GM10266 (cell line): ENCODE data around the gene TPD52L1.
"Not testable (repeated sequence)": the region's sequence is repeated elsewhere in the genome, so short reads cannot be mapped to it uniquely, and the experiment has no call there.

Experiments used
- DNase-seq: peaks from one replicate; pipeline ENCODE4 v3.0.0; 2012; ENCODE audit errors: extremely low spot score
- CTCF ChIP-seq: IDR thresholded peaks from 2 replicates; pipeline ENCODE4 v1.5.1; 2012; ENCODE audit warnings: mild to moderate bottlenecking, low read depth; ENCODE audit not compliant: control insufficient read depth, insufficient read depth; ENCODE audit errors: missing control alignments

TPD52L1 gene

GRCh38 chr6:125271486-125272159 lies 118.0 kb downstream of the TPD52L1 start:
- no peak for DNase-seq
- no peak for TF ChIP-seq CTCF

- no peak for TF ChIP-seq CTCF
- DNase-seq: no peak
Measured at GRCh38 chr6:125273251-125273650, 119.7 kb downstream of the TPD52L1 start.

- TF ChIP-seq CTCF: no peak
- no peak for DNase-seq
Measured at GRCh38 chr6:125273965-125274364, 120.4 kb downstream of the TPD52L1 start.

- TF ChIP-seq CTCF: no peak
- no peak for DNase-seq
Measured at GRCh38 chr6:125274935-125275334, 121.4 kb downstream of the TPD52L1 start.

- no peak for DNase-seq
- no peak for TF ChIP-seq CTCF
Measured at GRCh38 chr6:125275779-125276178, 122.2 kb downstream of the TPD52L1 start.

GRCh38 chr6:125277838-125278237 lies 124.3 kb downstream of the TPD52L1 start:
- no peak for TF ChIP-seq CTCF
- no peak for DNase-seq

GRCh38 chr6:125279961-125280360 lies 126.4 kb downstream of the TPD52L1 start:
- no peak for TF ChIP-seq CTCF
- DNase-seq: no peak

GRCh38 chr6:125280370-125281035 lies 126.9 kb downstream of the TPD52L1 start:
- DNase-seq: not testable (repeated sequence)

GRCh38 chr6:125282470-125282869 lies 128.9 kb downstream of the TPD52L1 start:
- not testable (repeated sequence) for DNase-seq
